Activated CD8-positive, alpha-beta memory T cell treated with anti-CD3 and anti-CD28 coated beads, Interleukin-2, amount 50 U/mL, for 1 hour (primary cell): ENCODE results near the gene RAB37.

Experiments used
- DNase-seq: peaks from one replicate; pipeline ENCODE4 v3.0.0-alpha.2; 2020; ENCODE audit errors: extremely low read depth

Gene RAB37, protein sequence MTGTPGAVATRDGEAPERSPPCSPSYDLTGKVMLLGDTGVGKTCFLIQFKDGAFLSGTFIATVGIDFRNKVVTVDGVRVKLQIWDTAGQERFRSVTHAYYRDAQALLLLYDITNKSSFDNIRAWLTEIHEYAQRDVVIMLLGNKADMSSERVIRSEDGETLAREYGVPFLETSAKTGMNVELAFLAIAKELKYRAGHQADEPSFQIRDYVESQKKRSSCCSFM

DNA sequence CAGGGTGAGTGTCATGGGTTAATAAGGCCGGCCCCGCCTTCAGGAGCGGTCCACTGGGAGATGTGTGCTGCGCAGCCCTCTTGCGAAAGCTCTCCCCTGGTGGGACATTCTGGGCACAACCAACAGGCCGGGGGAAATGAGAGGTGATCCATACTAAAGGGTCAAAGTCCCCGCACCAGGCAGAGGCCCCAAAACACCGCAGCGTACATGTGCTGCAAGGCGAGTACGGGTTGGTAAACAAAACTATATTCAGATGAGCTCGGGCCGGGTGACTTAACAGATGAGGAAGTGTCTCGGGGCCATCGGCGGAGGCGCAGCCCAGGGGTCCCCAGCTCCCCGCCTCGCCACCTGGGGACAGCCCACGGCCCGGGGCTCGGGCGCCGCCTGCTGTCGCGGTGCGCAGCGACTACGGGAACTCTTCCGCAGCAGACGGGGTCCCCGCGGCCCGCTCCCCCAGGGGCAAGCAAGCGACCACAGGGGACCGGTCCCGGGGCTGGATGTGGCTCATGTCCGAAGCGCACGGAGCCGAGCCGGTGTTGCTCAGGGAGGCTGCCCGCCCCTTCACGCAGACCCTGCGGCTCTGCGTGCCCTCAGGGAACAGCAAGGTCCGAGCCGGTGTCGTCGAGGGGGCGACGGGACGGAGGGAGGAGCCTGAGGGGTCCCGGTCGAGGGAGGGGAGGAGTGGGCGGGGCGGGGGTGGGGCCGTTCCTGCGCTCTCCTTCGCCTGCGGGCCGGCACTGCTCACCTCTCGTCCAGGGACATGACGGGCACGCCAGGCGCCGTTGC is at the start of gene RAB37:
Gene RAB37, plus strand, starts transcription at position 744 of the 786 bp plus-strand sequence. Its CDS starts 17 bp downstream, at position 761.
- no peak for DNase-seq

DNA sequence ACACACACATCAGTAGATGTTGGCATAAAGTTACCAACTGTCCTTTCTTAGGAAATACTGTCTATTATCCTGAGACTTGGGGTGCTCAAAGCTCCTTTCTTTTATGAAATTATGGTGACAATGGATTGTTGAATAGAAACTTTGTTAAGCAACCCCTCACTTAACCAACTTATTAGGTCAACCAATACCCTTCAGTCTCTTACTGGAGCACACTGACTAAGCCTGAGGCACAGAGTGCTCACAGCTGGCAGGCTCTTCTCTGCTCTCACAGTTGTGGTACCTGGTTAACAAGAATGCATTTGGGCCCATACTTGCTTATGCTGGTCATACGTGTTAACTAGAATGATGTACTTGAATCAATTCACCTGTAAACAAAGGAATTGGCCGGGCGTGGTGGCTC is 49.2 kb upstream of the RAB37 start:
- DNase-seq, result no peak

- DNase-seq, result no peak
Measured at GRCh38 chr17:74690409-74690825, 46.6 kb upstream of the RAB37 start.

GRCh38 chr17:74691151-74691550 is 45.9 kb upstream of the RAB37 start:
- DNase-seq, result no peak

DNA sequence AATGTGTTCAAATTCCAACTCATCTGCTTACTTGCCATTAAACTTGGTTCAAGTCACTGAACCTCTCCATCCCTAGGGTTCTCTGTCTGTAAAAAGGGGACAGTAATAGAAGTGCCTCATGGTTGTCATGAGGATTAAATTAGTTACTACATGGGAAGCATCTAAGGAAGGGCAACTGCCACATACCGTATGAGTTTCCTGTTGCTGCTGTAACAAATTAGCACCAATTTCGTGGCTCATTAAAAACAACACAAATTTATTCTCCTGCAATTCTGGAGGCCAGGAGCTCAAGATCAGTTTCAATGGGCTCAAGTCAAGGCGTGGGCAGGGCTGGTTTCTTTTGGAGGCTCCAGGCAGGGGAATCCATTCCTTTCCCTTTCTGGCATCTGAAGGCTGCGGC is 43.0 kb upstream of the RAB37 start:
- no peak for DNase-seq

- DNase-seq, result no peak
Measured at GRCh38 chr17:74695629-74696028, 41.4 kb upstream of the RAB37 start.

DNA sequence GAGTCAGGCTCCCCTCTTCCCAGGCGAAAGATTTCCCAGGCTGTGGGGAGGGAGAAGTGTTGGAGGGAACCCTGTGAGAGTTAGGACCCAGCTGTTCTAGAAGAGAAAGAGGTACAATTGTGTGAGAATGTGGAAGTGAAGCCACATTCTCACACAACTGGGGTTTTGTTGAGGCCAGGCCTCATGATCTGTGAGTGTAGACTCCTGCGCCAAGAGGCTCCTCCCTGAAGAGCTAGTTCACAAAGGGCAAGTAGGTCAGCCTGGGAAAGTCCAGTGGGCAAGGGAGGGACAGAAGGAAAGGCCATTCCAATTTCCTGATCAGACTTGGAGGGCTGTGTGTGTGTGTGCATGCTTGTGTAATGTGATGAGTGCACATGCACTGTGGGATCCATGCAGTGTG is 39.5 kb upstream of the RAB37 start:
- DNase-seq, result no peak

GRCh38 chr17:74698069-74698468 is 39.0 kb upstream of the RAB37 start:
- no peak for DNase-seq

DNA sequence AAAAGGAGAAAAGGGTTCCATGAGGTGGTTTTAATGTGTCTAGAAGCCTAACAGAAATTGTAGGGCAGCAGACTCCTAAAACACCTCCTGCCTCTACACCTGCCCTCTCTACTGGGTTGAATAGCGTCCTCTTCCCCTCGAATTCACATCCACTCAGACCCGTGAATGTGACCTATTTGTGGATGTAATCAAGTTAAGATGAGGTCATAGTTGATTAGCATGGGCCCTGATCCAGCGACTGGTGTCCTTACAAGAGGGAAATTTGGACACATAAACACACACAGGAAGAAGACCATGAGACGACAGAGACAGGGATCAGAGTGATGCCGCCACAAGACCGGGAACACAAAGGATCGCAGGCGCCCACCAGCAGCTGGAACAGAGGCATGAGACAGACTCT is 37.8 kb upstream of the RAB37 start:
- no peak for DNase-seq

GRCh38 chr17:74702116-74702871 is 34.8 kb upstream of the RAB37 start:
- DNase-seq, result no peak

- no peak for DNase-seq
Measured at GRCh38 chr17:74703311-74703710, 33.7 kb upstream of the RAB37 start.

DNA sequence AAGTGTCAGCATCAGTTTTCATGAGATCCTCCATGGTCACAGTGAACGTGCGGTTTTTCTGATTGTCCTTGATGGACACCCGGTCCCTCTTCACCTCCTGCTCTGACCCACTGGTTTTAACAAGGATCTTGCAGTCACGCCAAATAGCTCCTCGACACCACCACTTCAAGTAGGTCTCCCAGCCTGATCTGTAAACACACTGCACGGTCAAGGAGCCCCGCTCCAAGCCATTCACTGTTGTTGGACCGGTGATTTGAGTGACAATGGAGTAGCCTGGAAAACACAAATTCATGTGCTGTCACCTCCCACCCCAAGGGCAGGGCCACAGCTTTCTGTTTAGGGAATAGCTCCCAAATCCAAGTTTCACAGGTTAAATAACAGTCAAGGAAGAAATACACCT is 32.5 kb upstream of the RAB37 start:
- no peak for DNase-seq

DNA sequence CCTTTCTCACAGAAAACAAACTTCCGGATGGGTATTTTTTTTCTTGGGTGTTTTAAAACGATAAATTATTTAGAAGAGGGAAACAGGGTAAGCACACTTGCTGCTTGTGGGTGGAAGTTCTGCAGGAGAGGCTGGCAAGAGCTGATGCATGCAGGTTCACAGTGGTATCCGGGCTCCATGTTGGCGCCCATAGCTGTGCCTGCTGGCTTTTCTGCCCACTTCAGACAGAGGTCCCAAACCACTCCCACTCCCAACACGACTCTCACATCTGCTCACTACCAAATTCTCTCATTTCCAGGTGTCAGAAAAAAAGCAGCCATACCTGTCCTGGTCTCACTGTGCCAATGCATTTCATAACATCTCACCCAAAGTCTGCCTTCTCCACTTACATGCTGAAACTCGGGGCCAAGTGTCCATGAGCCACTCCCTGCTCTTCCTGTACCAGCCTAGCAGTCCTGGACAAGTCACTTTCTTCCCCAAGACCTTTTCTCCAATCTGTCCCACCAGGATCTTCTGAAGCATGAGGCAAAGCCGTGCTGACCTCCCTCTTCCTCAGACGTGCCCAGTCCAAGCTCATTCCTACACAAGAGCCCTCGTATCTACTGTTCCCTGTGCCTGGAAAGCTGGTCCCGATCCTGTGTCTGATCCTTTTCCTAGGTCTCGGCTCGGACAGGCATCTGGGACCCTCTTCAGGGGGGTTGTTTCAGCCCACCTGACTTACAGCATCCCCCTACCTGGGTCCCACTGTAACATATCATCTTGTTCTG is 25.8 kb upstream of the RAB37 start:
- DNase-seq, result no peak

- no peak for DNase-seq
Measured at GRCh38 chr17:74712301-74712700, 24.8 kb upstream of the RAB37 start.

DNA sequence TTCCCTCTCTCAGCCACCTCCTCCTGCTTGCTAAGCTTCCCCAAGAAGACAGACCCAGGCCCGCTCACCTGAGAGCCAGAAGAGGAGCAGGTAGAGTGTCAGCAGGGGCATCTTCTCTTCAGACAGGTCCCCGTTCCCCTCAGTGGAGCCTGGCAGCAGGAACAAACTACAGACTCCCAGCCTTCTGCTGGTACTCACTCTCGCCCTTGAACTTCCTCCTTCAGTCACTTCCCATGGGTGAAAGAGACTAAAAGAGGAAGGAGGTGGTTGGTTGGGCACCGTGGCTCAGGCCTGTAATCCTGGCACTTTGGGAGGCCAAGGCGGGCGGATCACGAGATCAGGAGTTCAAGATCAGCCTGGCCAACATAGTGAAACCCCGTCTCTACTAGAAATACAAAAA is 24.3 kb upstream of the RAB37 start, which contains the start of gene CD300LF:
Gene CD300LF, minus strand, starts transcription at position 168 of the 400 bp plus-strand sequence. Its CDS starts 57 bp downstream, at position 111.
- no peak for DNase-seq

DNA sequence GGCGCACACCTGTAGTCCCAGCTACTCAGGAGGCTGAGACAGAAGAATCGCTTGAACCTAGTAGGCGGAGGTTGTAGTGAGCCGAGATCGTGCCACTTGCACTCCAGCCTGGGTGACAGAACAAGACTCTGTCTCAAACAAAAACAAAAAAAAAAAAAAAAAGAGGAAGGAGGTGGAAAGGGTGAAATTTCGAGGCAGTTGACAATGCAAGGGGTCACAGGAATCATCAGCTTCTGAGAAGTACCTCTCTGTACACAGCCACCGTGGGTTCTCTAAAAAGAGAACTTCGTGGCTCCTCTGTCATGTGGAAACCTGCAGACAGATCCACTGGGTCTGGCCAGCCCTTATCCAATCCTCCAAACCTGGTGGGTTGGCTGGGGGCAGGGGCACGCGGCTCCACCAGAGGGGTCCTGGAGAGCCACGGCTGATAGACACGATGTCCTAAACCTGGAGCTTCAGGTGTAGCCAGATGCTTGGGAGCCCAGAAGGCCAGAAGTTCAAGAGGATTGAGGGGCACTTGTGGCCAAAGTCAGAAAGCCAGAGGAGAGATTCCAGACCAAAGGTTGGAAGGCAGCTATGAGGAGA is 23.8 kb upstream of the RAB37 start:
- no peak for DNase-seq

DNA sequence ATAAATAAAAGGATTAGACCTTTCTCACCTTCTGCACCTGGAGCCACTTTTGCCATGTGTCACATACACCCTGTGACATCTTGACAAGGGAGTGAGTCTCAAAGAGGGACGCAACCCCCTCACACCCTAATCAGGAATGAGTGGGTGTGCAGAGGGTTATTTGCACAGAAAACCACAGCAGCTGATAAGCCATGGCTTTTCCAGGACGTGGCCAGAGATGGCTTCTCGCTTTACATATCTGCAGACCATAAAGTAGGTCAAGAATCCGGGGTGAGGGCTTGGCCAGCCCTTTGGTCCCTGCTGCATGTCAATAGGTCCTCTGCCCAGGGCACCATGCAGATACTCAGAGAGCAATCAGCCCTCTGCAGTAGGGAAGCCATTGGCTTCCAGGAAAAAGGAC is 21.9 kb upstream of the RAB37 start:
- no peak for DNase-seq

- DNase-seq, result no peak
Measured at GRCh38 chr17:74720506-74720905, 16.6 kb upstream of the RAB37 start.

GRCh38 chr17:74722782-74723181 is 14.3 kb upstream of the RAB37 start:
- DNase-seq, result no peak

GRCh38 chr17:74723891-74724290 is 13.2 kb upstream of the RAB37 start:
- DNase-seq, result no peak

GRCh38 chr17:74725111-74725510 is 11.9 kb upstream of the RAB37 start:
- DNase-seq, result no peak
